Uterus (tissue), 2 donors: ENCODE measurements around the gene SLC16A3.

Experiments used
- CTCF ChIP-seq, 4 experiments: fragments of 200-600 bp in 2 of 4; fragments of 450-650 bp in 2 of 4; sonication (generic) in 2 of 4; IDR thresholded peaks; one replicate each; pipeline ENCODE4 v1.5.1; 2016 to 2019; ENCODE audit warnings: antibody characterized with exemption in 4 of 4, mild to moderate bottlenecking in 2 of 4, moderate library complexity in 1 of 4
- POLR2A ChIP-seq, 2 donors: fragments of 450-650 bp; IDR thresholded peaks; one replicate each; pipeline ENCODE4 v1.6.1; 2016; ENCODE audit warnings: antibody characterized with exemption in 2 of 2, mild to moderate bottlenecking in 1 of 2, moderate library complexity in 1 of 2

- TF ChIP-seq CTCF (IDR thresholded peaks at IDR 0.05) (no peak), POLR2A (IDR thresholded peaks at IDR 0.05) (no peak)
Measured at GRCh38 chr17:82249896-82250581, 21.2 kb downstream of the SLC16A3 start.
